NCI-H187 treated with DMSO at 0.1 percent for 48 hours (cell line): ENCODE data around the gene MEGF9.
"Not testable (repeated sequence)": the region's sequence is repeated elsewhere in the genome, so short reads cannot be mapped to it uniquely, and the experiment has no call there.

Source experiments
- DNase-seq: peaks from one replicate; lab custom pipeline; 2025; lab: John Stamatoyannopoulos, UW

MEGF9 gene

GRCh38 chr9:120714088-120714845, at the start of gene MEGF9:
Gene MEGF9, minus strand, starts transcription at chr9:120714470. Its CDS starts 112 bp downstream, at chr9:120714358.
- DNase-seq: peak; percentile 64

- no peak for DNase-seq
Measured at GRCh38 chr9:120761006-120761405, 46.7 kb upstream of the MEGF9 start.

- no peak for DNase-seq
Measured at GRCh38 chr9:120759755-120760400, 45.6 kb upstream of the MEGF9 start.

GRCh38 chr9:120758544-120758943, 44.3 kb upstream of the MEGF9 start:
- DNase-seq: no peak

- DNase-seq: no peak
Measured at GRCh38 chr9:120757026-120757913, 43.0 kb upstream of the MEGF9 start.

- no peak for DNase-seq
Measured at GRCh38 chr9:120756531-120756930, 42.3 kb upstream of the MEGF9 start.

- DNase-seq: no peak
Measured at GRCh38 chr9:120755810-120756434, 41.7 kb upstream of the MEGF9 start.

- no peak for DNase-seq
Measured at GRCh38 chr9:120755044-120755443, 40.8 kb upstream of the MEGF9 start.

GRCh38 chr9:120750421-120750820, 36.2 kb upstream of the MEGF9 start:
- DNase-seq: no peak

- DNase-seq: not testable (repeated sequence)
Measured at GRCh38 chr9:120746366-120746765, 32.1 kb upstream of the MEGF9 start.

GRCh38 chr9:120745278-120745677, 31.0 kb upstream of the MEGF9 start:
- no peak for DNase-seq

GRCh38 chr9:120742951-120743416, 28.7 kb upstream of the MEGF9 start:
- no peak for DNase-seq

GRCh38 chr9:120741701-120742100, 27.4 kb upstream of the MEGF9 start:
- DNase-seq: no peak

GRCh38 chr9:120741191-120741590, 26.9 kb upstream of the MEGF9 start:
- DNase-seq: no peak

- no peak for DNase-seq
Measured at GRCh38 chr9:120740132-120740531, 25.9 kb upstream of the MEGF9 start.

- DNase-seq: no peak
Measured at GRCh38 chr9:120737416-120738165, 23.3 kb upstream of the MEGF9 start.

- no peak for DNase-seq
Measured at GRCh38 chr9:120736881-120737280, 22.6 kb upstream of the MEGF9 start.

GRCh38 chr9:120735415-120736126, 21.3 kb upstream of the MEGF9 start:
- no peak for DNase-seq

GRCh38 chr9:120734607-120735410, 20.5 kb upstream of the MEGF9 start:
- no peak for DNase-seq

GRCh38 chr9:120733190-120733589, 18.9 kb upstream of the MEGF9 start:
- no peak for DNase-seq
